HepG2 (cell line): ENCODE results near the gene SCAND1. TPM values are rescaled to one million over a fixed set of nuclear protein-coding genes. Genes with fewer than 3 reads are reported as not detected.
A peak's percentile ranks its signal among the peaks of the same experiment; 100 is the strongest.

Source experiments
- FLYWCH1 ChIP-seq: sonication (generic); formaldehyde crosslinking; IDR thresholded peaks from 2 replicates; pipeline ENCODE4 v1.8.1; 2023; ENCODE audit warnings: mild to moderate bottlenecking, missing genetic modification reagents
- GTF3A ChIP-seq: sonication (generic); formaldehyde crosslinking; conservative IDR thresholded peaks from 2 replicates; pipeline ENCODE4 v1.4.0; 2020; ENCODE audit warnings: mild to moderate bottlenecking, missing genetic modification reagents
- MAZ ChIP-seq, 2 experiments: sonication (generic) in 1 of 2; formaldehyde crosslinking in 1 of 2; IDR thresholded peaks; 2 replicates each; pipeline versions ENCODE4 v1.5.0 to v1.6.1; 2012 to 2020; ENCODE audit warnings: low read depth in 2 of 2, mild to moderate bottlenecking in 2 of 2, borderline replicate concordance in 1 of 2, improper control_type of control experiment in 1 of 2, low read length in 1 of 2, missing genetic modification reagents in 1 of 2, moderate library complexity in 1 of 2
- U2AF2 ChIP-seq: fragments of 200-400 bp; formaldehyde crosslinking; IDR thresholded peaks from 2 replicates; pipeline ENCODE4 v1.6.1; 2017; ENCODE audit warnings: low read depth, mild to moderate bottlenecking, low read length
- ZNF20 ChIP-seq: sonication (generic); formaldehyde crosslinking; IDR thresholded peaks from 2 replicates; pipeline ENCODE4 v1.4.0; 2020; ENCODE audit warnings: mild to moderate bottlenecking, moderate library complexity, missing genetic modification reagents
- ZNF225 ChIP-seq: sonication (generic); formaldehyde crosslinking; IDR thresholded peaks from 2 replicates; pipeline ENCODE4 v1.4.0; 2020; ENCODE audit warnings: mild to moderate bottlenecking, missing genetic modification reagents
- ZNF33A ChIP-seq: sonication (generic); formaldehyde crosslinking; IDR thresholded peaks from 2 replicates; pipeline ENCODE4 v1.5.1; 2020; ENCODE audit warnings: missing genetic modification reagents, mild to moderate bottlenecking, moderate library complexity, borderline replicate concordance
- polyA plus RNA-seq, 8 experiments: library from polyadenylated mRNA; depleted of rRNA in 3 of 8; stranded (reverse) in 7 of 8; unstranded in 1 of 8; fragments of >200 nt; fragmentation: Illumina TruSeq in 4 of 8; extraction: Trizol in 4 of 8; gene quantifications; 2 replicates each; pipeline versions ENCODE4 v1.2.1 to v1.2.3, GENCODE V29; 2011 to 2016; ENCODE audit warnings: low read depth in 4 of 8, missing spikeins in 1 of 8, mixed read lengths in 1 of 8; ENCODE audit not compliant: insufficient read depth in 1 of 8
- total RNA-seq, 5 experiments: library from RNA; depleted of rRNA; stranded (reverse); fragments of >200 nt; fragmentation: Illumina TruSeq; extraction: Trizol; gene quantifications; 2 replicates each; pipeline ENCODE4 v1.2.3, GENCODE V29; 2016; ENCODE audit warnings: low read depth in 1 of 5
- TF ChIP-seq, protein P1 (sequence below): sonication (generic); formaldehyde crosslinking; IDR thresholded peaks from 2 replicates; pipeline ENCODE4 v1.5.0; 2020; ENCODE audit warnings: missing genetic modification reagents
- TF ChIP-seq, protein P2 (sequence below): IDR thresholded peaks from 2 replicates; pipeline ENCODE4 v1.6.1; 2016; ENCODE audit warnings: low read depth, control low read depth
- TF ChIP-seq, protein P3 (sequence below): IDR thresholded peaks from 2 replicates; pipeline ENCODE4 v1.6.1; 2016; ENCODE audit warnings: low read depth, missing genetic modification reagents, missing compliant biosample characterization
- TF ChIP-seq, protein P4 (sequence below), 2 experiments: sonication (generic) in 1 of 2; formaldehyde crosslinking in 1 of 2; IDR thresholded peaks; 2 replicates each; pipeline versions ENCODE4 v1.6.1 to v1.9.0; 2014 to 2022; ENCODE audit warnings: antibody characterized with exemption in 1 of 2, borderline replicate concordance in 1 of 2, inconsistent platforms in 1 of 2, low read depth in 1 of 2, missing genetic modification reagents in 1 of 2

The SCAND1 gene
- total and polyA plus RNA-seq, 2 of the 13 experiments (the other 11 are each of a cell fraction or from before 2014, with no cell fraction given), result 19.3 to 109 TPM

DNA sequence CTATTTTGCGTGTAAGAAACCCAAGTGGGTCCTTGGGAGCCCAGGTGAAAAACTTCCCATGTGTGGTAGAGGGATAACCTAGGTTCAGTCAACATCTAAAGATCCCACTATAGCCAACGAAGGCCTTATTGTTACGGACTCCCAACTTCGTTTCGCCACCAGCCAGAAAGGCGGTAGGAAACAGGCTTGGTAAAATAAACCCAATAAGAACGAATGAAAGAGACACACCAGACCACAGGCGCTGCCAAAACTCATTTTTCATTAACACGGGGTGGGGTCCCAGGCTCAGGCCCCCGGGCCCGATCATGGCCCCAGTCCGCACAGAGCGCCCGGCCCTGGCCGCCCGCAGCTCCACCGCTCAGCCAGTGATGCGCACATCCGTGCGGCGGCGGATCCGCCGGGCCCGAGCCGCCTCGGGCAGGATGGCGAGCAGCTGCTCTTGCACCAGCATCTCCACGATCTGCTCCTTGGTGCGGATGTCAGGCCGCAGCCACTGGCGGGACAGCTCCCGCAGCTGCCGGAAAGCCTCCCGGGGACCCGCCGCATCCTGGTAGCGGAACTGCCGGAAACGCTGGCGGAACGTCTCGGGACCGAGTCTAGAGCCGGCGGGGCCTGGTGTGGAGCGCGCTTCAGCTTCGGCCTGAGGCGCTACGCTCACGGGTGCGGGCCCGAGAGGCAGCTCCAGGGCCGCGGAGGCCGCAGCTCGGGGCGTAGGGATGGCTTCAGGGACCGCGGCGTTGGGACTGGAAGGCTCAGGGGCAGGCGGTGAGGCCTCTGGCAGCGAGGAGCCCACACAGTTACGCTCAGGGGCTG is 709 bp downstream of the SCAND1 start (continued):
- TF ChIP-seq, protein P1, sequence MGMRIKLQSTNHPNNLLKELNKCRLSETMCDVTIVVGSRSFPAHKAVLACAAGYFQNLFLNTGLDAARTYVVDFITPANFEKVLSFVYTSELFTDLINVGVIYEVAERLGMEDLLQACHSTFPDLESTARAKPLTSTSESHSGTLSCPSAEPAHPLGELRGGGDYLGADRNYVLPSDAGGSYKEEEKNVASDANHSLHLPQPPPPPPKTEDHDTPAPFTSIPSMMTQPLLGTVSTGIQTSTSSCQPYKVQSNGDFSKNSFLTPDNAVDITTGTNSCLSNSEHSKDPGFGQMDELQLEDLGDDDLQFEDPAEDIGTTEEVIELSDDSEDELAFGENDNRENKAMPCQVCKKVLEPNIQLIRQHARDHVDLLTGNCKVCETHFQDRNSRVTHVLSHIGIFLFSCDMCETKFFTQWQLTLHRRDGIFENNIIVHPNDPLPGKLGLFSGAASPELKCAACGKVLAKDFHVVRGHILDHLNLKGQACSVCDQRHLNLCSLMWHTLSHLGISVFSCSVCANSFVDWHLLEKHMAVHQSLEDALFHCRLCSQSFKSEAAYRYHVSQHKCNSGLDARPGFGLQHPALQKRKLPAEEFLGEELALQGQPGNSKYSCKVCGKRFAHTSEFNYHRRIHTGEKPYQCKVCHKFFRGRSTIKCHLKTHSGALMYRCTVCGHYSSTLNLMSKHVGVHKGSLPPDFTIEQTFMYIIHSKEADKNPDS (CRISPR knock-in tag), result peak; percentile 94; the same call in 1 of the 2 replicates
- TF ChIP-seq GTF3A (CRISPR knock-in tag) (peak; percentile 46; the same call in 1 of the 2 replicates), ZNF20 (CRISPR knock-in tag) (no peak), ZNF225 (peak; percentile 93), ZNF33A (peak; percentile 8), MAZ (IDR thresholded peaks at IDR 0.05; ENCODE audit: borderline replicate concordance, low read depth, low read length) (no peak), MAZ (CRISPR knock-in tag; IDR thresholded peaks at IDR 0.05; ENCODE audit: low read depth) (no peak), FLYWCH1 (CRISPR knock-in tag) (peak; percentile 66; the same call in 1 of the 2 replicates), U2AF2 (no peak)
- TF ChIP-seq, protein P2, sequence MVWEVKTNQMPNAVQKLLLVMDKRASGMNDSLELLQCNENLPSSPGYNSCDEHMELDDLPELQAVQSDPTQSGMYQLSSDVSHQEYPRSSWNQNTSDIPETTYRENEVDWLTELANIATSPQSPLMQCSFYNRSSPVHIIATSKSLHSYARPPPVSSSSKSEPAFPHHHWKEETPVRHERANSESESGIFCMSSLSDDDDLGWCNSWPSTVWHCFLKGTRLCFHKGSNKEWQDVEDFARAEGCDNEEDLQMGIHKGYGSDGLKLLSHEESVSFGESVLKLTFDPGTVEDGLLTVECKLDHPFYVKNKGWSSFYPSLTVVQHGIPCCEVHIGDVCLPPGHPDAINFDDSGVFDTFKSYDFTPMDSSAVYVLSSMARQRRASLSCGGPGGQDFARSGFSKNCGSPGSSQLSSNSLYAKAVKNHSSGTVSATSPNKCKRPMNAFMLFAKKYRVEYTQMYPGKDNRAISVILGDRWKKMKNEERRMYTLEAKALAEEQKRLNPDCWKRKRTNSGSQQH (CRISPR knock-in tag), result peak; percentile 2
- TF ChIP-seq, protein P3, sequence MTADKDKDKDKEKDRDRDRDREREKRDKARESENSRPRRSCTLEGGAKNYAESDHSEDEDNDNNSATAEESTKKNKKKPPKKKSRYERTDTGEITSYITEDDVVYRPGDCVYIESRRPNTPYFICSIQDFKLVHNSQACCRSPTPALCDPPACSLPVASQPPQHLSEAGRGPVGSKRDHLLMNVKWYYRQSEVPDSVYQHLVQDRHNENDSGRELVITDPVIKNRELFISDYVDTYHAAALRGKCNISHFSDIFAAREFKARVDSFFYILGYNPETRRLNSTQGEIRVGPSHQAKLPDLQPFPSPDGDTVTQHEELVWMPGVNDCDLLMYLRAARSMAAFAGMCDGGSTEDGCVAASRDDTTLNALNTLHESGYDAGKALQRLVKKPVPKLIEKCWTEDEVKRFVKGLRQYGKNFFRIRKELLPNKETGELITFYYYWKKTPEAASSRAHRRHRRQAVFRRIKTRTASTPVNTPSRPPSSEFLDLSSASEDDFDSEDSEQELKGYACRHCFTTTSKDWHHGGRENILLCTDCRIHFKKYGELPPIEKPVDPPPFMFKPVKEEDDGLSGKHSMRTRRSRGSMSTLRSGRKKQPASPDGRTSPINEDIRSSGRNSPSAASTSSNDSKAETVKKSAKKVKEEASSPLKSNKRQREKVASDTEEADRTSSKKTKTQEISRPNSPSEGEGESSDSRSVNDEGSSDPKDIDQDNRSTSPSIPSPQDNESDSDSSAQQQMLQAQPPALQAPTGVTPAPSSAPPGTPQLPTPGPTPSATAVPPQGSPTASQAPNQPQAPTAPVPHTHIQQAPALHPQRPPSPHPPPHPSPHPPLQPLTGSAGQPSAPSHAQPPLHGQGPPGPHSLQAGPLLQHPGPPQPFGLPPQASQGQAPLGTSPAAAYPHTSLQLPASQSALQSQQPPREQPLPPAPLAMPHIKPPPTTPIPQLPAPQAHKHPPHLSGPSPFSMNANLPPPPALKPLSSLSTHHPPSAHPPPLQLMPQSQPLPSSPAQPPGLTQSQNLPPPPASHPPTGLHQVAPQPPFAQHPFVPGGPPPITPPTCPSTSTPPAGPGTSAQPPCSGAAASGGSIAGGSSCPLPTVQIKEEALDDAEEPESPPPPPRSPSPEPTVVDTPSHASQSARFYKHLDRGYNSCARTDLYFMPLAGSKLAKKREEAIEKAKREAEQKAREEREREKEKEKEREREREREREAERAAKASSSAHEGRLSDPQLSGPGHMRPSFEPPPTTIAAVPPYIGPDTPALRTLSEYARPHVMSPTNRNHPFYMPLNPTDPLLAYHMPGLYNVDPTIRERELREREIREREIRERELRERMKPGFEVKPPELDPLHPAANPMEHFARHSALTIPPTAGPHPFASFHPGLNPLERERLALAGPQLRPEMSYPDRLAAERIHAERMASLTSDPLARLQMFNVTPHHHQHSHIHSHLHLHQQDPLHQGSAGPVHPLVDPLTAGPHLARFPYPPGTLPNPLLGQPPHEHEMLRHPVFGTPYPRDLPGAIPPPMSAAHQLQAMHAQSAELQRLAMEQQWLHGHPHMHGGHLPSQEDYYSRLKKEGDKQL (CRISPR knock-in tag), result no peak
- TF ChIP-seq, protein P4, sequence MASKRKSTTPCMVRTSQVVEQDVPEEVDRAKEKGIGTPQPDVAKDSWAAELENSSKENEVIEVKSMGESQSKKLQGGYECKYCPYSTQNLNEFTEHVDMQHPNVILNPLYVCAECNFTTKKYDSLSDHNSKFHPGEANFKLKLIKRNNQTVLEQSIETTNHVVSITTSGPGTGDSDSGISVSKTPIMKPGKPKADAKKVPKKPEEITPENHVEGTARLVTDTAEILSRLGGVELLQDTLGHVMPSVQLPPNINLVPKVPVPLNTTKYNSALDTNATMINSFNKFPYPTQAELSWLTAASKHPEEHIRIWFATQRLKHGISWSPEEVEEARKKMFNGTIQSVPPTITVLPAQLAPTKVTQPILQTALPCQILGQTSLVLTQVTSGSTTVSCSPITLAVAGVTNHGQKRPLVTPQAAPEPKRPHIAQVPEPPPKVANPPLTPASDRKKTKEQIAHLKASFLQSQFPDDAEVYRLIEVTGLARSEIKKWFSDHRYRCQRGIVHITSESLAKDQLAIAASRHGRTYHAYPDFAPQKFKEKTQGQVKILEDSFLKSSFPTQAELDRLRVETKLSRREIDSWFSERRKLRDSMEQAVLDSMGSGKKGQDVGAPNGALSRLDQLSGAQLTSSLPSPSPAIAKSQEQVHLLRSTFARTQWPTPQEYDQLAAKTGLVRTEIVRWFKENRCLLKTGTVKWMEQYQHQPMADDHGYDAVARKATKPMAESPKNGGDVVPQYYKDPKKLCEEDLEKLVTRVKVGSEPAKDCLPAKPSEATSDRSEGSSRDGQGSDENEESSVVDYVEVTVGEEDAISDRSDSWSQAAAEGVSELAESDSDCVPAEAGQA (IDR thresholded peaks at IDR 0.05; ENCODE audit: low read depth), result no peak
- TF ChIP-seq, protein P4 (CRISPR knock-in tag; IDR thresholded peaks at IDR 0.05; ENCODE audit: borderline replicate concordance), result peak; percentile 19; the same call in 1 of the 2 replicates
